GM19043 (cell line): ENCODE results near the gene DAPK2.
"Not testable (repeated sequence)": the region's sequence is repeated elsewhere in the genome, so short reads cannot be mapped to it uniquely, and the experiment has no call there.

Experiments
- ATAC-seq: cut with Tn5 transposase; IDR thresholded peaks from one replicate; pipeline ENCODE4 v1.9.1; 2021; ENCODE audit warnings: low read depth; ENCODE audit not compliant: unreplicated experiment

DAPK2 gene

GRCh38 chr15:64058279-64058678, 12.0 kb upstream of the DAPK2 start:
- ATAC-seq = no peak

GRCh38 chr15:64053674-64054073, 7.4 kb upstream of the DAPK2 start:
- not testable (repeated sequence) for ATAC-seq

- no peak for ATAC-seq
Measured at GRCh38 chr15:64052925-64053491, 6.7 kb upstream of the DAPK2 start.

GRCh38 chr15:64051407-64052259, 5.3 kb upstream of the DAPK2 start:
- ATAC-seq = no peak

GRCh38 chr15:64051093-64051402, 4.8 kb upstream of the DAPK2 start:
- no peak for ATAC-seq

- no peak for ATAC-seq
Measured at GRCh38 chr15:64050281-64051092, 4.2 kb upstream of the DAPK2 start.

GRCh38 chr15:64048781-64049460, 2.6 kb upstream of the DAPK2 start:
- ATAC-seq = no peak

- ATAC-seq = no peak
Measured at GRCh38 chr15:64045774-64046420, 388 bp downstream of the DAPK2 start.

GRCh38 chr15:64045101-64045435, 1.2 kb downstream of the DAPK2 start:
- ATAC-seq = no peak

GRCh38 chr15:64044300-64045100, 1.8 kb downstream of the DAPK2 start:
- no peak for ATAC-seq

GRCh38 chr15:64038878-64039610, 7.2 kb downstream of the DAPK2 start:
- no peak for ATAC-seq

GRCh38 chr15:64037966-64038365, 8.3 kb downstream of the DAPK2 start:
- no peak for ATAC-seq

GRCh38 chr15:64037116-64037515, 9.2 kb downstream of the DAPK2 start:
- no peak for ATAC-seq

- no peak for ATAC-seq
Measured at GRCh38 chr15:64035525-64035924, 10.8 kb downstream of the DAPK2 start.

- no peak for ATAC-seq
Measured at GRCh38 chr15:64034519-64034918, 11.8 kb downstream of the DAPK2 start.

- ATAC-seq = no peak
Measured at GRCh38 chr15:64032329-64032728, 14.0 kb downstream of the DAPK2 start.

GRCh38 chr15:64030123-64030522, 16.2 kb downstream of the DAPK2 start:
- no peak for ATAC-seq

GRCh38 chr15:64029633-64030032, 16.7 kb downstream of the DAPK2 start:
- ATAC-seq = no peak

- no peak for ATAC-seq
Measured at GRCh38 chr15:64029110-64029509, 17.2 kb downstream of the DAPK2 start.
